NCI-H1048 (cell line): Measurements from ENCODE around the gene ZNF281.

Experiments used
- DNase-seq: peaks from one replicate; lab custom pipeline; 2025; lab: John Stamatoyannopoulos, UW

Gene ZNF281

GRCh38 chr1:200388791-200389190 lies 21.0 kb downstream of the ZNF281 start:
- no peak for DNase-seq

- no peak for DNase-seq
Measured at GRCh38 chr1:200386416-200386815, 23.4 kb downstream of the ZNF281 start.

GRCh38 chr1:200384818-200385390 lies 24.9 kb downstream of the ZNF281 start:
- no peak for DNase-seq

GRCh38 chr1:200381256-200381984 lies 28.4 kb downstream of the ZNF281 start:
- DNase-seq = no peak

- DNase-seq = no peak
Measured at GRCh38 chr1:200380589-200381021, 29.2 kb downstream of the ZNF281 start.

- DNase-seq = no peak
Measured at GRCh38 chr1:200379940-200380588, 29.8 kb downstream of the ZNF281 start.

GRCh38 chr1:200379432-200379757 lies 30.4 kb downstream of the ZNF281 start:
- no peak for DNase-seq

GRCh38 chr1:200378096-200378495 lies 31.7 kb downstream of the ZNF281 start:
- DNase-seq = no peak

- DNase-seq = no peak
Measured at GRCh38 chr1:200376528-200376927, 33.3 kb downstream of the ZNF281 start.

- DNase-seq = no peak
Measured at GRCh38 chr1:200374569-200375295, 35.1 kb downstream of the ZNF281 start.

GRCh38 chr1:200373811-200374231 lies 36.0 kb downstream of the ZNF281 start:
- no peak for DNase-seq

- DNase-seq = no peak
Measured at GRCh38 chr1:200372885-200373181, 37.0 kb downstream of the ZNF281 start.

- DNase-seq = no peak
Measured at GRCh38 chr1:200372095-200372884, 37.5 kb downstream of the ZNF281 start.

GRCh38 chr1:200369706-200370105 lies 40.1 kb downstream of the ZNF281 start:
- DNase-seq = no peak

GRCh38 chr1:200369131-200369530 lies 40.7 kb downstream of the ZNF281 start:
- DNase-seq = no peak

- DNase-seq = no peak
Measured at GRCh38 chr1:200368556-200368955, 41.3 kb downstream of the ZNF281 start.

- DNase-seq = no peak
Measured at GRCh38 chr1:200367841-200368534, 41.8 kb downstream of the ZNF281 start.

- DNase-seq = no peak
Measured at GRCh38 chr1:200366577-200367253, 43.1 kb downstream of the ZNF281 start.

- DNase-seq = no peak
Measured at GRCh38 chr1:200365897-200366426, 43.9 kb downstream of the ZNF281 start.

GRCh38 chr1:200364831-200365230 lies 45.0 kb downstream of the ZNF281 start:
- no peak for DNase-seq
